Left ventricle myocardium inferior (tissue), 1 donor: ENCODE measurements around the gene RBM34. TPM values are rescaled to one million over a fixed set of nuclear protein-coding genes. Genes with fewer than 3 reads are reported as not detected.
"Not testable (repeated sequence)": the region's sequence is repeated elsewhere in the genome, so short reads cannot be mapped to it uniquely, and the experiment has no call there.

Source experiments
- DNase-seq: peaks from one replicate; pipeline ENCODE4 v3.0.0-alpha.2; 2020
- H3K27ac ChIP-seq: fragments of 200-600 bp; replicated peaks from 2 replicates; pipeline ENCODE4 v1.8.0; 2021
- H3K27me3 ChIP-seq: fragments of 200-600 bp; 2 replicates; pipeline ENCODE4 v1.8.0; 2021; ENCODE audit warnings: low read depth
- H3K36me3 ChIP-seq: fragments of 200-600 bp; 2 replicates; pipeline ENCODE4 v1.8.0; 2021
- H3K4me1 ChIP-seq: fragments of 200-600 bp; 2 replicates; pipeline ENCODE4 v1.8.0; 2021
- H3K4me3 ChIP-seq: fragments of 200-600 bp; 2 replicates; pipeline ENCODE4 v1.8.0; 2021; ENCODE audit warnings: mild to moderate bottlenecking, moderate library complexity
- H3K9me3 ChIP-seq: fragments of 200-600 bp; replicated peaks from 2 replicates; pipeline ENCODE4 v1.8.0; 2021
- CTCF ChIP-seq: fragments of 200-600 bp; IDR thresholded peaks from 2 replicates; pipeline ENCODE4 v1.8.0; 2021; ENCODE audit warnings: antibody characterized with exemption, mild to moderate bottlenecking, borderline replicate concordance
- intact Hi-C: fragments of 100-400 bp; cut with micrococcal nuclease; formaldehyde crosslinking; loops from one replicate; pipeline ENCODE4 v1.11.0; 2022
- total RNA-seq: library from RNA; stranded (reverse); fragmentation: NEBNext Ultra II Directional; extraction: Animal tissue kit (Norgen Biotek cat#: 25700); gene quantifications from one replicate; pipeline ENCODE4 v1.2.1, GENCODE V29; 2021
- donor health status: DM: no; HTN: yes; CAD: no; lungs with severe emphysema.

Gene RBM34
- total RNA-seq, 1 donor from 2014 or later: 55.6 TPM

GRCh38 chr1:235176486-235176885 is 15.4 kb upstream of the RBM34 start:
- Histone ChIP-seq H3K4me3 (no peak overlapping the region), H3K9me3 (no peaks in the 10 kb centered on the region), H3K27me3 (no peaks in the 10 kb centered on the region), H3K27ac (no peak overlapping the region), H3K36me3 (peaks cover 69% of the 10 kb centered on the region), H3K4me1 (no peaks in the 10 kb centered on the region)
- no peak for DNase-seq
- intact Hi-C loops: no loop called here
- TF ChIP-seq CTCF: no peak

GRCh38 chr1:235169986-235170385 is 8.9 kb upstream of the RBM34 start:
- intact Hi-C loops: no loop called here
- Histone ChIP-seq H3K27ac (no peak overlapping the region), H3K9me3 (no peaks in the 10 kb centered on the region), H3K36me3 (peaks cover 68% of the 10 kb centered on the region), H3K4me1 (no peaks in the 10 kb centered on the region), H3K27me3 (no peaks in the 10 kb centered on the region), H3K4me3 (no peak overlapping the region)
- TF ChIP-seq CTCF: no peak
- DNase-seq: no peak

GRCh38 chr1:235168375-235168774 is 7.3 kb upstream of the RBM34 start:
- Histone ChIP-seq H3K9me3 (no peaks in the 10 kb centered on the region), H3K4me1 (no peaks in the 10 kb centered on the region), H3K27me3 (no peaks in the 10 kb centered on the region), H3K27ac (no peak overlapping the region), H3K4me3 (no peak overlapping the region), H3K36me3 (peaks cover 54% of the 10 kb centered on the region)
- no peak for DNase-seq
- intact Hi-C loops: no loop called here
- TF ChIP-seq CTCF: no peak

- DNase-seq: no peak
- Histone ChIP-seq H3K9me3 (no peaks in the 10 kb centered on the region), H3K27me3 (no peaks in the 10 kb centered on the region), H3K27ac (peak overlapping the region; percentile 92), H3K4me3 (peak overlapping the region; percentile 84), H3K36me3 (peaks cover 28% of the 10 kb centered on the region), H3K4me1 (peaks cover 46% of the 10 kb centered on the region)
- intact Hi-C loops: no loop called here
- no peak for TF ChIP-seq CTCF
These were observed 756 bp upstream of the RBM34 start for GRCh38 chr1:235161685-235162327.

GRCh38 chr1:235160383-235160956 is 580 bp downstream of the RBM34 start:
- no peak for DNase-seq
- peak overlapping the region; percentile 92 for H3K27ac ChIP-seq
- no peaks in the 10 kb centered on the region for H3K9me3 ChIP-seq
- no peaks in the 10 kb centered on the region for H3K27me3 ChIP-seq
- TF ChIP-seq CTCF: no peak
- peaks cover 39% of the 10 kb centered on the region for H3K36me3 ChIP-seq
- intact Hi-C loops: no loop called here
- peak overlapping the region; percentile 84 for H3K4me3 ChIP-seq
- peaks cover 51% of the 10 kb centered on the region for H3K4me1 ChIP-seq

GRCh38 chr1:235159930-235160329 is 1.1 kb downstream of the RBM34 start:
- H3K4me1 ChIP-seq: peaks cover 51% of the 10 kb centered on the region
- DNase-seq, intact Hi-C loops, H3K9me3 ChIP-seq, H3K27me3 ChIP-seq: not testable (repeated sequence)
- peaks cover 44% of the 10 kb centered on the region for H3K36me3 ChIP-seq
- H3K4me3 ChIP-seq: peak overlapping the region; percentile 84
- H3K27ac ChIP-seq: peak overlapping the region; percentile 92

- intact Hi-C loops, H3K27me3 ChIP-seq, H3K9me3 ChIP-seq, DNase-seq, H3K27ac ChIP-seq: not testable (repeated sequence)
- Histone ChIP-seq H3K4me1 (peaks cover 51% of the 10 kb centered on the region), H3K4me3 (peak overlapping the region; percentile 84), H3K36me3 (peaks cover 50% of the 10 kb centered on the region)
These were observed 1.8 kb downstream of the RBM34 start for GRCh38 chr1:235159284-235159683.
